ENCODE data around the gene EPHA4. TPM values are rescaled to one million over a fixed set of nuclear protein-coding genes. Genes with fewer than 3 reads are reported as not detected.

Gene EPHA4
- total RNA-seq, 1 experiment from 2014 or later: 3.4 TPM

- ChIA-PET CTCF (no interaction called here), POLR2A (no interaction called here)
- intact Hi-C loops (cut with micrococcal nuclease; ENCODE audit: unreplicated experiment) (no loop called here), in situ Hi-C loops (cut with HindIII; ENCODE audit: low pct_unique_long_range_greater_than_20kb, low sequenced_read_pairs) (no loop called here)
- DNase-seq (ENCODE audit: low read depth, low spot score) (no peak), ATAC-seq (no peak)
- Histone ChIP-seq H3K9me3 (ENCODE audit: control insufficient read depth, insufficient read depth, low read depth, low read length) (no peaks in the 10 kb centered on the region), H3K36me3 (ENCODE audit: control insufficient read depth, insufficient read depth, low read length) (no peaks in the 10 kb centered on the region), H3K4me3 (ENCODE audit: low read depth in 2 of 2, low read length in 2 of 2) (no peak overlapping the region), H3K27me3 (ENCODE audit: control insufficient read depth, insufficient read depth, low read length) (no peaks in the 10 kb centered on the region), H3K4me1 (ENCODE audit: control insufficient read depth, insufficient read depth, low read length) (no peaks in the 10 kb centered on the region), H3K27ac (ENCODE audit: low read length) (no peak overlapping the region)
- no TSS peak for BruUV-seq (replicated peaks)
- TF ChIP-seq TCF7L2 (IDR thresholded peaks at IDR 0.05; ENCODE audit: low read depth, low read length) (no peak), POLR2AphosphoS5 (IDR thresholded peaks at IDR 0.05; ENCODE audit: low read depth, low read length) (no peak), SIN3A (IDR thresholded peaks at IDR 0.05; ENCODE audit: borderline replicate concordance, insufficient read depth, low read depth, low read length) (no peak), CTCF (IDR thresholded peaks at IDR 0.05) (no peak), REST (IDR thresholded peaks at IDR 0.05; ENCODE audit: insufficient read depth in 1 of 2, low read depth in 2 of 2, low read length in 1 of 2) (no peak)
These were observed 32.9 kb downstream of the EPHA4 start for GRCh38 chr2:221539246-221539645.

- Histone ChIP-seq H3K36me3 (ENCODE audit: control insufficient read depth, insufficient read depth, low read length) (no peaks in the 10 kb centered on the region), H3K4me1 (ENCODE audit: control insufficient read depth, insufficient read depth, low read length) (no peaks in the 10 kb centered on the region), H3K4me3 (ENCODE audit: low read depth in 2 of 2, low read length in 2 of 2) (no peak overlapping the region), H3K27ac (ENCODE audit: low read length) (no peak overlapping the region), H3K27me3 (ENCODE audit: control insufficient read depth, insufficient read depth, low read length) (no peaks in the 10 kb centered on the region), H3K9me3 (ENCODE audit: control insufficient read depth, insufficient read depth, low read depth, low read length) (no peaks in the 10 kb centered on the region)
- DNase-seq (ENCODE audit: low read depth, low spot score) (no peak), ATAC-seq (no peak)
- intact Hi-C loops (cut with micrococcal nuclease; ENCODE audit: unreplicated experiment) (no loop called here), in situ Hi-C loops (cut with HindIII; ENCODE audit: low pct_unique_long_range_greater_than_20kb, low sequenced_read_pairs) (no loop called here)
- CTCF ChIA-PET: no interaction called here
- BruUV-seq (replicated peaks): no TSS peak
- POLR2A ChIA-PET: no interaction called here
- no peak for TF ChIP-seq POLR2AphosphoS5 (IDR thresholded peaks at IDR 0.05; ENCODE audit: low read depth, low read length)
- no peak for TF ChIP-seq REST (IDR thresholded peaks at IDR 0.05; ENCODE audit: insufficient read depth in 1 of 2, low read depth in 2 of 2, low read length in 1 of 2)
- TF ChIP-seq SIN3A (IDR thresholded peaks at IDR 0.05; ENCODE audit: borderline replicate concordance, insufficient read depth, low read depth, low read length): no peak
- no peak for TF ChIP-seq TCF7L2 (IDR thresholded peaks at IDR 0.05; ENCODE audit: low read depth, low read length)
- TF ChIP-seq CTCF (IDR thresholded peaks at IDR 0.05): no peak
These were observed 36.3 kb downstream of the EPHA4 start for GRCh38 chr2:221535824-221536223.

All from Panc1 (cell line).